ENCODE data around the gene GPR135.

GRCh38 chr14:59454139-59454538 is 11.0 kb downstream of the GPR135 start:
- TF ChIP-seq CTCF (IDR thresholded peaks at IDR 0.05 in 4 of 5, conservative IDR thresholded peaks at IDR 0.05 in 1 of 5) (no peak), POLR2A (IDR thresholded peaks at IDR 0.05) (no peak)

Measured in gastrocnemius medialis (tissue), 4 donors.